HEK293 (cell line): ENCODE results near the gene SLC47A2.

Source experiments
- CTCF ChIA-PET: fragments of 350-600 bp; formaldehyde crosslinking; extraction: SDS; loops from one replicate; lab custom pipeline; 2021; ENCODE audit warnings: antibody characterized with exemption; lab: Yijun Ruan, JAX
- POLR2A ChIA-PET: fragments of 300-600 bp; formaldehyde crosslinking; extraction: SDS; loops from one replicate; lab custom pipeline; 2020; ENCODE audit warnings: antibody characterized with exemption, inconsistent platforms; lab: Yijun Ruan, JAX
- H3K27ac ChIP-seq: fragments of 200-500 bp; sonication (Bioruptor generic); 2 replicates; pipeline ENCODE4 v1.5.1; 2014; ENCODE audit warnings: low read depth, low read length, control low read depth, inconsistent platforms; ENCODE audit errors: extremely low read depth
- H3K36me3 ChIP-seq, 2 experiments: fragments of 200-500 bp in 1 of 2; sonication (Bioruptor generic) in 1 of 2; 1 replicate in 1 of 2; 2 replicates in 1 of 2; pipeline ENCODE4 v1.5.1; 2014 to 2017; ENCODE audit warnings: inconsistent platforms in 2 of 2, low read length in 2 of 2; ENCODE audit not compliant: control insufficient read depth in 2 of 2, insufficient read depth in 1 of 2
- H3K4me1 ChIP-seq: fragments of 200-500 bp; sonication (Bioruptor generic); 2 replicates; pipeline ENCODE4 v1.5.1; 2014; ENCODE audit warnings: mild to moderate bottlenecking, low read length, inconsistent platforms; ENCODE audit not compliant: control insufficient read depth, insufficient read depth
- H3K4me3 ChIP-seq: 2 replicates; pipeline ENCODE4 v1.5.1; 2011; ENCODE audit warnings: low read depth, mild to moderate bottlenecking, control low read depth, low read length, moderate library complexity
- H3K9me3 ChIP-seq: fragments of 200-500 bp; sonication (Bioruptor generic); 2 replicates; pipeline ENCODE4 v1.5.1; 2014; ENCODE audit warnings: low read depth, low read length, inconsistent platforms; ENCODE audit not compliant: control insufficient read depth, insufficient read depth
- OSR2 ChIP-seq: fragments of 450-650 bp; formaldehyde crosslinking; IDR thresholded peaks from 2 replicates; pipeline ENCODE4 v1.5.1; 2016; ENCODE audit warnings: missing biosample characterization, missing genetic modification characterization
- SP2 ChIP-seq: fragments of 450-650 bp; formaldehyde crosslinking; IDR thresholded peaks from 2 replicates; pipeline ENCODE4 v1.5.1; 2016; ENCODE audit warnings: missing biosample characterization, missing genetic modification characterization
- ZFP3 ChIP-seq: fragments of 450-650 bp; formaldehyde crosslinking; IDR thresholded peaks from 2 replicates; pipeline ENCODE4 v1.5.1; 2016; ENCODE audit warnings: low read depth, missing biosample characterization, missing genetic modification characterization
- ZFP69B ChIP-seq: fragments of 450-650 bp; formaldehyde crosslinking; IDR thresholded peaks from 2 replicates; pipeline ENCODE4 v1.5.1; 2016; ENCODE audit warnings: missing biosample characterization, missing genetic modification characterization
- ZNF121 ChIP-seq: fragments of 450-650 bp; formaldehyde crosslinking; IDR thresholded peaks from 2 replicates; pipeline ENCODE4 v1.5.1; 2016; ENCODE audit warnings: missing biosample characterization, missing genetic modification characterization
- ZNF175 ChIP-seq: fragments of 450-650 bp; formaldehyde crosslinking; IDR thresholded peaks from 2 replicates; pipeline ENCODE4 v1.5.1; 2016; ENCODE audit warnings: missing biosample characterization, missing genetic modification characterization
- ZNF214 ChIP-seq: fragments of 450-650 bp; formaldehyde crosslinking; IDR thresholded peaks from 2 replicates; pipeline ENCODE4 v1.5.1; 2017; ENCODE audit warnings: missing biosample characterization, mild to moderate bottlenecking, missing genetic modification characterization, borderline replicate concordance
- ZNF223 ChIP-seq: fragments of 450-650 bp; formaldehyde crosslinking; IDR thresholded peaks from 2 replicates; pipeline ENCODE4 v1.5.1; 2016; ENCODE audit warnings: missing biosample characterization, missing genetic modification characterization
- ZNF266 ChIP-seq: fragments of 450-650 bp; formaldehyde crosslinking; IDR thresholded peaks from 2 replicates; pipeline ENCODE4 v1.5.1; 2016; ENCODE audit warnings: missing biosample characterization, missing genetic modification characterization, low read depth
- ZNF335 ChIP-seq: fragments of 450-650 bp; formaldehyde crosslinking; conservative IDR thresholded peaks from 2 replicates; pipeline ENCODE4 v1.5.1; 2016; ENCODE audit warnings: missing biosample characterization, missing genetic modification characterization
- ZNF416 ChIP-seq: fragments of 450-650 bp; formaldehyde crosslinking; IDR thresholded peaks from 2 replicates; pipeline ENCODE4 v1.5.1; 2016; ENCODE audit warnings: missing biosample characterization, missing genetic modification characterization
- ZNF426 ChIP-seq: fragments of 450-650 bp; formaldehyde crosslinking; IDR thresholded peaks from 2 replicates; pipeline ENCODE4 v1.5.1; 2017; ENCODE audit warnings: missing biosample characterization, missing genetic modification characterization, mild to moderate bottlenecking, inconsistent platforms, moderate library complexity
- ZNF48 ChIP-seq: fragments of 450-650 bp; formaldehyde crosslinking; IDR thresholded peaks from 2 replicates; pipeline ENCODE4 v1.5.1; 2016; ENCODE audit warnings: missing biosample characterization, missing genetic modification characterization
- TF ChIP-seq, protein P1 (sequence below): fragments of 450-650 bp; formaldehyde crosslinking; IDR thresholded peaks from 2 replicates; pipeline ENCODE4 v1.5.1; 2016; ENCODE audit warnings: missing biosample characterization, missing genetic modification characterization
- TF ChIP-seq, protein P2 (sequence below): fragments of 450-650 bp; formaldehyde crosslinking; conservative IDR thresholded peaks from 2 replicates; pipeline ENCODE4 v1.5.1; 2016; ENCODE audit warnings: low read depth, missing biosample characterization, missing genetic modification characterization
- TF ChIP-seq, protein P3 (sequence below): fragments of 450-650 bp; formaldehyde crosslinking; IDR thresholded peaks from 2 replicates; pipeline ENCODE4 v1.5.0; 2017; ENCODE audit warnings: missing biosample characterization, missing genetic modification characterization, borderline replicate concordance
- TF ChIP-seq, protein P4 (sequence below): fragments of 450-650 bp; formaldehyde crosslinking; IDR thresholded peaks from 2 replicates; pipeline ENCODE4 v1.5.1; 2017; ENCODE audit warnings: missing biosample characterization, missing genetic modification characterization
- TF ChIP-seq, protein P5 (sequence below): fragments of 450-650 bp; formaldehyde crosslinking; IDR thresholded peaks from 2 replicates; pipeline ENCODE4 v1.5.1; 2016; ENCODE audit warnings: missing biosample characterization, missing genetic modification characterization
- TF ChIP-seq, protein P6 (sequence below): fragments of 450-650 bp; formaldehyde crosslinking; IDR thresholded peaks from 2 replicates; pipeline ENCODE4 v1.5.1; 2016; ENCODE audit warnings: missing biosample characterization, missing genetic modification characterization

The SLC47A2 gene

DNA sequence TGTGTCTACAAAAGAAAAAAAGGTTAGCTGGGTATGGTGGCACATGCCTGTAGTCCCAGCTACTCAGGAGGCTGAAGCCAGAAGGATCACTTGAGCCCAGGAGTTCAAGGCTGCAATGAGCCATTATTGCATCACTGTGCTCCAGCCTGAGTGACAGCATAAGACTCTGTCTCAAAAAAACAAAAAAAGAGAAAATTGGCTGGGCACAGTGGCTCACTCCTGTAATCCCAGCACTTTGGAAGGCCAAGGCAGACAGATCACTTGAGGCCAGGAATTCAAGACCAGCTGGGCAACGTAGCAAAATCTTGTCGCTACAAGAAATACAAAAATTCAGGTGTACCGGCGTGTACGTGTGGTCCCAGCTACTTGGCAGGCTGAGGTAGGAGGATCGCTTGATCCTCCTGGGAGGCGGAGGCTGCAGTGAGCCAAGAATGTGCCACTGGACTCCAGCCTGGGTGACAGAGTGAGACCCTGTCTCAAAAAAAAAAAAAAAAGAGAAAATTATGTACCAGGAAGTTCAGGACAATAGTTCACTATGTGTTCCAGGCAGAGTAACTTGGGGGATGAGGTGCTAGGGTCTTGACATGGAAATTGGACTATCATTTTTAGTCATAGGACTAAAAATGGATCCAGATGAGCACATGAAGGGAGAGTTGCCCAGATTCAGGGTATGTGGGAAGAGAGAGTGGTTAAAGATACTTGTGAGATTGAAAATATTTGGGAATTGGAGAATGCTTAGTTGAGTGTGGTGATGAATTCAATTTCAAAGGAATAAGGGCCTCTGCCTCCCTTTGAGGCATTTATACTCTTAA is 56.8 kb downstream of the SLC47A2 start (continued):
- TF ChIP-seq, protein P1, sequence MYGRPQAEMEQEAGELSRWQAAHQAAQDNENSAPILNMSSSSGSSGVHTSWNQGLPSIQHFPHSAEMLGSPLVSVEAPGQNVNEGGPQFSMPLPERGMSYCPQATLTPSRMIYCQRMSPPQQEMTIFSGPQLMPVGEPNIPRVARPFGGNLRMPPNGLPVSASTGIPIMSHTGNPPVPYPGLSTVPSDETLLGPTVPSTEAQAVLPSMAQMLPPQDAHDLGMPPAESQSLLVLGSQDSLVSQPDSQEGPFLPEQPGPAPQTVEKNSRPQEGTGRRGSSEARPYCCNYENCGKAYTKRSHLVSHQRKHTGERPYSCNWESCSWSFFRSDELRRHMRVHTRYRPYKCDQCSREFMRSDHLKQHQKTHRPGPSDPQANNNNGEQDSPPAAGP (tag by site-specific recombination) = no peak
- TF ChIP-seq ZNF426 (no peak), ZNF266 (no peak), ZNF175 (tag by site-specific recombination) (no peak)
- TF ChIP-seq, protein P2, sequence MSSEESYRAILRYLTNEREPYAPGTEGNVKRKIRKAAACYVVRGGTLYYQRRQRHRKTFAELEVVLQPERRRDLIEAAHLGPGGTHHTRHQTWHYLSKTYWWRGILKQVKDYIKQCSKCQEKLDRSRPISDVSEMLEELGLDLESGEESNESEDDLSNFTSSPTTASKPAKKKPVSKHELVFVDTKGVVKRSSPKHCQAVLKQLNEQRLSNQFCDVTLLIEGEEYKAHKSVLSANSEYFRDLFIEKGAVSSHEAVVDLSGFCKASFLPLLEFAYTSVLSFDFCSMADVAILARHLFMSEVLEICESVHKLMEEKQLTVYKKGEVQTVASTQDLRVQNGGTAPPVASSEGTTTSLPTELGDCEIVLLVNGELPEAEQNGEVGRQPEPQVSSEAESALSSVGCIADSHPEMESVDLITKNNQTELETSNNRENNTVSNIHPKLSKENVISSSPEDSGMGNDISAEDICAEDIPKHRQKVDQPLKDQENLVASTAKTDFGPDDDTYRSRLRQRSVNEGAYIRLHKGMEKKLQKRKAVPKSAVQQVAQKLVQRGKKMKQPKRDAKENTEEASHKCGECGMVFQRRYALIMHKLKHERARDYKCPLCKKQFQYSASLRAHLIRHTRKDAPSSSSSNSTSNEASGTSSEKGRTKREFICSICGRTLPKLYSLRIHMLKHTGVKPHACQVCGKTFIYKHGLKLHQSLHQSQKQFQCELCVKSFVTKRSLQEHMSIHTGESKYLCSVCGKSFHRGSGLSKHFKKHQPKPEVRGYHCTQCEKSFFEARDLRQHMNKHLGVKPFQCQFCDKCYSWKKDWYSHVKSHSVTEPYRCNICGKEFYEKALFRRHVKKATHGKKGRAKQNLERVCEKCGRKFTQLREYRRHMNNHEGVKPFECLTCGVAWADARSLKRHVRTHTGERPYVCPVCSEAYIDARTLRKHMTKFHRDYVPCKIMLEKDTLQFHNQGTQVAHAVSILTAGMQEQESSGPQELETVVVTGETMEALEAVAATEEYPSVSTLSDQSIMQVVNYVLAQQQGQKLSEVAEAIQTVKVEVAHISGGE (tag by site-specific recombination) = no peak
- TF ChIP-seq, all 188 proteins: peak for 0

DNA sequence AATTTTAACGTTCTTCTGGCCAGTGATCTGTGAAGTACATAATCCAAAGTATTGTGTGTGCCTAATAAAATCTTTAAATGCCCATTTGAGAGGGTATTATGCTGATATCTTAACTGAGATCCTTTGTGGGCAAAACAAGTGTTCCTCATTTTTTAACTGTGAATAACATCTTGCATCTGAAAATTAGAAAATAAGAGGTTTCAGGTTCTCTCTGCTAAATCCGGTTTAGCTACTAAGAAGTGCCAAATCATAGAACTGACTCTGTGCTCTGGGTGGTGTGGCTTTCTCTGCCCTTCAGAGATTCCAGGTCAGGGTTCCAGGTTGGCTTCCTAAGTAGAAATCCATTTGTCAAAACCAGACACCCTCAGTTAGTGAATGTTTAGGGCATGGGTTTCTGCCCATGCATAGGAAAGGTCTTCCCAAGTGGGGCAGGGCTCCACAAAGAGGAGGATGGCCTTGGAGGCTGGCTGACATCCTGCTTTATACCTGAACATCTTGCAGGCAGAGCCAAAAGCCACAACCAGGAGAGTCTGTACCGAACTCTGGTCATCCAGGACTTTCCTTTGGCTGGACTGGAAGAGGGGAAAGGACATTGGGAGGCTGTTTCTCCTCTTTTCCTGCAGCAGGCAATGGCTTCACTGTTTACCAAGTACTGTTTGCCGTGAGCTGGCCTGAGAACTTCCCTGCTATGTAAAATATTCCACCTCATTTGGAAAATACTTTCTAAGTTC is 59.4 kb downstream of the SLC47A2 start:
- Histone ChIP-seq H3K4me1 (no peaks in the 10 kb centered on the region), H3K27ac (no peak overlapping the region), H3K4me3 (no peak overlapping the region), H3K9me3 (peaks cover 5% of the 10 kb centered on the region), H3K36me3 (peaks cover 31 to 72% of the 10 kb centered on the region in 2 experiments)
- TF ChIP-seq ZNF223 (tag by site-specific recombination) (no peak), ZNF335 (no peak), ZNF48 (tag by site-specific recombination) (no peak), ZNF416 (tag by site-specific recombination) (no peak), SP2 (tag by site-specific recombination) (no peak), OSR2 (tag by site-specific recombination) (no peak), ZFP69B (tag by site-specific recombination) (no peak), ZFP3 (tag by site-specific recombination) (no peak), ZNF121 (tag by site-specific recombination) (no peak), ZNF214 (tag by site-specific recombination) (no peak)
- TF ChIP-seq, protein P3, sequence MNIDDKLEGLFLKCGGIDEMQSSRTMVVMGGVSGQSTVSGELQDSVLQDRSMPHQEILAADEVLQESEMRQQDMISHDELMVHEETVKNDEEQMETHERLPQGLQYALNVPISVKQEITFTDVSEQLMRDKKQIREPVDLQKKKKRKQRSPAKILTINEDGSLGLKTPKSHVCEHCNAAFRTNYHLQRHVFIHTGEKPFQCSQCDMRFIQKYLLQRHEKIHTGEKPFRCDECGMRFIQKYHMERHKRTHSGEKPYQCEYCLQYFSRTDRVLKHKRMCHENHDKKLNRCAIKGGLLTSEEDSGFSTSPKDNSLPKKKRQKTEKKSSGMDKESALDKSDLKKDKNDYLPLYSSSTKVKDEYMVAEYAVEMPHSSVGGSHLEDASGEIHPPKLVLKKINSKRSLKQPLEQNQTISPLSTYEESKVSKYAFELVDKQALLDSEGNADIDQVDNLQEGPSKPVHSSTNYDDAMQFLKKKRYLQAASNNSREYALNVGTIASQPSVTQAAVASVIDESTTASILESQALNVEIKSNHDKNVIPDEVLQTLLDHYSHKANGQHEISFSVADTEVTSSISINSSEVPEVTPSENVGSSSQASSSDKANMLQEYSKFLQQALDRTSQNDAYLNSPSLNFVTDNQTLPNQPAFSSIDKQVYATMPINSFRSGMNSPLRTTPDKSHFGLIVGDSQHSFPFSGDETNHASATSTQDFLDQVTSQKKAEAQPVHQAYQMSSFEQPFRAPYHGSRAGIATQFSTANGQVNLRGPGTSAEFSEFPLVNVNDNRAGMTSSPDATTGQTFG (tag by site-specific recombination) = no peak
- TF ChIP-seq, protein P4, sequence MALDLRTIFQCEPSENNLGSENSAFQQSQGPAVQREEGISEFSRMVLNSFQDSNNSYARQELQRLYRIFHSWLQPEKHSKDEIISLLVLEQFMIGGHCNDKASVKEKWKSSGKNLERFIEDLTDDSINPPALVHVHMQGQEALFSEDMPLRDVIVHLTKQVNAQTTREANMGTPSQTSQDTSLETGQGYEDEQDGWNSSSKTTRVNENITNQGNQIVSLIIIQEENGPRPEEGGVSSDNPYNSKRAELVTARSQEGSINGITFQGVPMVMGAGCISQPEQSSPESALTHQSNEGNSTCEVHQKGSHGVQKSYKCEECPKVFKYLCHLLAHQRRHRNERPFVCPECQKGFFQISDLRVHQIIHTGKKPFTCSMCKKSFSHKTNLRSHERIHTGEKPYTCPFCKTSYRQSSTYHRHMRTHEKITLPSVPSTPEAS = no peak
- TF ChIP-seq, protein P5, sequence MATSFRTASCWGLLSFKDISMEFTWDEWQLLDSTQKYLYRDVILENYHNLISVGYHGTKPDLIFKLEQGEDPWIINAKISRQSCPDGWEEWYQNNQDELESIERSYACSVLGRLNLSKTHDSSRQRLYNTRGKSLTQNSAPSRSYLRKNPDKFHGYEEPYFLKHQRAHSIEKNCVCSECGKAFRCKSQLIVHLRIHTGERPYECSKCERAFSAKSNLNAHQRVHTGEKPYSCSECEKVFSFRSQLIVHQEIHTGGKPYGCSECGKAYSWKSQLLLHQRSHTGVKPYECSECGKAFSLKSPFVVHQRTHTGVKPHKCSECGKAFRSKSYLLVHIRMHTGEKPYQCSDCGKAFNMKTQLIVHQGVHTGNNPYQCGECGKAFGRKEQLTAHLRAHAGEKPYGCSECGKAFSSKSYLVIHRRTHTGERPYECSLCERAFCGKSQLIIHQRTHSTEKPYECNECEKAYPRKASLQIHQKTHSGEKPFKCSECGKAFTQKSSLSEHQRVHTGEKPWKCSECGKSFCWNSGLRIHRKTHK (tag by site-specific recombination) = no peak
- TF ChIP-seq, protein P6, sequence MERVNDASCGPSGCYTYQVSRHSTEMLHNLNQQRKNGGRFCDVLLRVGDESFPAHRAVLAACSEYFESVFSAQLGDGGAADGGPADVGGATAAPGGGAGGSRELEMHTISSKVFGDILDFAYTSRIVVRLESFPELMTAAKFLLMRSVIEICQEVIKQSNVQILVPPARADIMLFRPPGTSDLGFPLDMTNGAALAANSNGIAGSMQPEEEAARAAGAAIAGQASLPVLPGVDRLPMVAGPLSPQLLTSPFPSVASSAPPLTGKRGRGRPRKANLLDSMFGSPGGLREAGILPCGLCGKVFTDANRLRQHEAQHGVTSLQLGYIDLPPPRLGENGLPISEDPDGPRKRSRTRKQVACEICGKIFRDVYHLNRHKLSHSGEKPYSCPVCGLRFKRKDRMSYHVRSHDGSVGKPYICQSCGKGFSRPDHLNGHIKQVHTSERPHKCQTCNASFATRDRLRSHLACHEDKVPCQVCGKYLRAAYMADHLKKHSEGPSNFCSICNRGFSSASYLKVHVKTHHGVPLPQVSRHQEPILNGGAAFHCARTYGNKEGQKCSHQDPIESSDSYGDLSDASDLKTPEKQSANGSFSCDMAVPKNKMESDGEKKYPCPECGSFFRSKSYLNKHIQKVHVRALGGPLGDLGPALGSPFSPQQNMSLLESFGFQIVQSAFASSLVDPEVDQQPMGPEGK (tag by site-specific recombination) = no peak
- ChIA-PET CTCF (interaction anchor here (0.6 to 2.6 kb wide), 3 partner anchors 11 to 106 kb away, joined by 3 to 21 read pairs (median 3); no protein-coding TSS in a partner anchor), POLR2A (interaction anchor here (1.8 kb wide), 1 partner anchor 9 kb away, joined by 10 read pairs; the partner anchor contains the start of gene ALDH3A2)
